NB4 (cell line): ENCODE results near the gene AP3B1.

ENCODE experiments used
- DNase-seq: peaks from one replicate; pipeline ENCODE4 v3.0.0; 2010; ENCODE audit warnings: low read depth
- H3K4me3 ChIP-seq: one replicate; pipeline ENCODE4 v1.5.1; 2011; ENCODE audit warnings: mild to moderate bottlenecking, low read depth, low read length, moderate library complexity
- CTCF ChIP-seq: IDR thresholded peaks from one replicate; pipeline ENCODE4 v1.5.1; 2012; ENCODE audit warnings: low read depth, low read length
- MAX ChIP-seq: IDR thresholded peaks from 2 replicates; pipeline ENCODE4 v1.6.1; 2011; ENCODE audit warnings: low read depth, low read length
- MYC ChIP-seq: IDR thresholded peaks from 2 replicates; pipeline ENCODE4 v1.6.1; 2011; ENCODE audit warnings: low read depth, low read length
- POLR2A ChIP-seq: IDR thresholded peaks from 2 replicates; pipeline ENCODE4 v1.6.1; 2011; ENCODE audit warnings: mild to moderate bottlenecking; ENCODE audit not compliant: insufficient read length; ENCODE audit errors: extremely low read depth

AP3B1 gene

GRCh38 chr5:77987988-77988387 is 306.5 kb downstream of the AP3B1 start:
- TF ChIP-seq MAX (no peak), POLR2A (no peak), MYC (no peak), CTCF (no peak)
- H3K4me3 ChIP-seq: no peak overlapping the region
- DNase-seq: no peak

GRCh38 chr5:77987331-77987730 is 307.2 kb downstream of the AP3B1 start:
- no peak overlapping the region for H3K4me3 ChIP-seq
- DNase-seq: no peak
- TF ChIP-seq MAX (no peak), MYC (no peak), POLR2A (no peak), CTCF (no peak)

- H3K4me3 ChIP-seq: no peak overlapping the region
- TF ChIP-seq MYC (no peak), MAX (no peak), POLR2A (no peak), CTCF (no peak)
- DNase-seq: no peak
Measured at GRCh38 chr5:77986261-77986660, 308.2 kb downstream of the AP3B1 start.

- TF ChIP-seq POLR2A: no peak
- TF ChIP-seq CTCF: no peak
- TF ChIP-seq MYC: no peak
- no peak for TF ChIP-seq MAX
- no peak overlapping the region for H3K4me3 ChIP-seq
- no peak for DNase-seq
Measured at GRCh38 chr5:77985247-77985646, 309.3 kb downstream of the AP3B1 start.

GRCh38 chr5:77984587-77984986 is 309.9 kb downstream of the AP3B1 start:
- no peak for DNase-seq
- TF ChIP-seq MYC (no peak), POLR2A (no peak), CTCF (no peak), MAX (no peak)
- H3K4me3 ChIP-seq: no peak overlapping the region
